Heart right ventricle (tissue), 16 donors: Measurements from ENCODE around the gene FGD1. TPM values are rescaled to one million over a fixed set of nuclear protein-coding genes. Genes with fewer than 3 reads are reported as not detected.

Source experiments
- ATAC-seq, 8 donors: fragments of 200-7000 bp; cut with Tn5 transposase; one replicate each; pipeline ENCODE4 v1.9.1; 2020; ENCODE audit warnings: mild to moderate bottlenecking in 8 of 8, moderate library complexity in 8 of 8, moderate number of reproducible peaks in 1 of 8
- DNase-seq, 2 donors: peaks; one replicate each; pipeline ENCODE4 v3.0.0-alpha.2; 2020
- H3K27ac ChIP-seq, 10 donors: fragments of 200-600 bp; sonication (generic) in 2 of 10; one replicate each; pipeline versions ENCODE4 v1.5.0 to v1.8.0; 2020 to 2022; ENCODE audit warnings: mild to moderate bottlenecking in 3 of 10
- H3K27me3 ChIP-seq, 7 donors: fragments of 200-600 bp; one replicate each; pipeline ENCODE4 v1.8.0; 2021 to 2022; ENCODE audit warnings: mild to moderate bottlenecking in 2 of 7
- H3K36me3 ChIP-seq, 9 donors: fragments of 200-600 bp; sonication (generic) in 1 of 9; one replicate each; pipeline versions ENCODE4 v1.5.0 to v1.8.0; 2020 to 2022; ENCODE audit warnings: mild to moderate bottlenecking in 2 of 9
- H3K4me1 ChIP-seq, 9 donors: fragments of 200-600 bp; sonication (generic) in 1 of 9; one replicate each; pipeline versions ENCODE4 v1.5.0 to v1.8.0; 2020 to 2022; ENCODE audit warnings: mild to moderate bottlenecking in 4 of 9
- H3K4me3 ChIP-seq, 10 donors: fragments of 200-600 bp; sonication (generic) in 2 of 10; one replicate each; pipeline versions ENCODE4 v1.5.0 to v1.8.0; 2020 to 2022; ENCODE audit warnings: mild to moderate bottlenecking in 7 of 10, moderate library complexity in 2 of 10
- H3K9me3 ChIP-seq, 11 donors: fragments of 200-600 bp in 10 of 11; sonication (generic) in 2 of 11; one replicate each; pipeline versions ENCODE4 v1.5.0 to v1.8.0; 2013 to 2022; ENCODE audit warnings: mild to moderate bottlenecking in 2 of 11, control low read depth in 1 of 11, moderate library complexity in 1 of 11
- WGBS, 2 donors: extraction: QIAGEN DNeasy Blood & Tissue Kit; methylation state at CpG; one replicate each; pipeline ENCODE4 v1.1.7; 2013; ENCODE audit warnings: inconsistent platforms in 1 of 2; 5-methylcytosine and 5-hydroxymethylcytosine counted together
- intact Hi-C, 10 donors: fragments of 100-400 bp; cut with DNase I; formaldehyde crosslinking; loops; one replicate each; pipeline versions ENCODE4 v1.11.1 to v1.14.2; 2022
- polyA plus RNA-seq, 2 donors: library from polyadenylated mRNA; stranded (reverse); fragments of 200-250 nt; gene quantifications; one replicate each; pipeline ENCODE4 v1.2.3, GENCODE V29; 2013
- total RNA-seq, 10 donors: library from RNA; stranded (reverse); fragmentation: NEBNext Ultra II Directional in 3 of 10; extraction: Animal tissue kit (Norgen Biotek cat#: 25700) in 3 of 10; gene quantifications; one replicate each; pipeline versions ENCODE4 v1.2.1 to v1.2.4, GENCODE V29; 2021 to 2023
- TF ChIP-seq, protein P1 (sequence below), 9 donors: fragments of 200-600 bp; sonication (generic) in 2 of 9; IDR thresholded peaks; one replicate each; pipeline versions ENCODE4 v1.5.0 to v1.8.0; 2021 to 2022; ENCODE audit warnings: antibody characterized with exemption in 9 of 9, mild to moderate bottlenecking in 5 of 9, moderate library complexity in 1 of 9
- donor health status: Arrhythmogenic right ventricular cardiomyopathy.
- donor health status: ischemic (EF 13 %, LVEDD 7.1; RV severe dilation, severe dysfunction).
- donor health status: healthy with polysubstance abuse.
- donor health status: DM: no; HTN: yes; CAD: no.
- donor health status: DM: no; HTN: no; CAD: no.
- donor health status: ischemic (EF 25% LVEDD 6.9; RV normal size, moderate dysfunction).
- donor health status: ischemic (EF 25% LVEDD 5.7; RV mildly dilated, moderate dysfunction).
- donor health status: healthy.
- donor health status: DM: yes; HTN: yes; CAD: no.
- donor health status: Ischemic cardiomyopathy.
- donor health status: ischemic (EF 35%, LVEDD 5.7; RV mildly dilated, moderate dysfunction).
- donor health status: nonischemic (EF 11% LVEDD 7.7; RV severe dilation, severe dysfunction).
- donor health status: DM: yes; HTN: yes; CAD: no.
- donor health status: PGD.
- donor health status: ischemic (EF 29% LVEDD 5.4; RV normal size, mild dysfunction).
- donor health status: nonischemic (EF 23%, LVEDD 6.1; RV moderate dilation, normal function).

FGD1 gene
- total and polyA plus RNA-seq, 12 donors, result 2.8 to 6.6 (median 5.1) TPM

GRCh38 chrX:54415534-54416350 is 80.3 kb downstream of the FGD1 start:
- H3K27ac ChIP-seq, result no peak overlapping the region
- peaks cover 0 to 5% (median 0%) of the 10 kb centered on the region in 9 donors for H3K4me1 ChIP-seq
- WGBS, 2 donors, result 22 to 29% methylated on average over 13 of the region's 13 CpGs
- H3K9me3 ChIP-seq, result no peaks in the 10 kb centered on the region
- no peak for ATAC-seq
- H3K4me3 ChIP-seq, result no peak overlapping the region
- intact Hi-C loops, result no loop called here
- H3K27me3 ChIP-seq, result peaks cover 0 to 51% (median 0%) of the 10 kb centered on the region in 7 donors
- TF ChIP-seq, protein P1, sequence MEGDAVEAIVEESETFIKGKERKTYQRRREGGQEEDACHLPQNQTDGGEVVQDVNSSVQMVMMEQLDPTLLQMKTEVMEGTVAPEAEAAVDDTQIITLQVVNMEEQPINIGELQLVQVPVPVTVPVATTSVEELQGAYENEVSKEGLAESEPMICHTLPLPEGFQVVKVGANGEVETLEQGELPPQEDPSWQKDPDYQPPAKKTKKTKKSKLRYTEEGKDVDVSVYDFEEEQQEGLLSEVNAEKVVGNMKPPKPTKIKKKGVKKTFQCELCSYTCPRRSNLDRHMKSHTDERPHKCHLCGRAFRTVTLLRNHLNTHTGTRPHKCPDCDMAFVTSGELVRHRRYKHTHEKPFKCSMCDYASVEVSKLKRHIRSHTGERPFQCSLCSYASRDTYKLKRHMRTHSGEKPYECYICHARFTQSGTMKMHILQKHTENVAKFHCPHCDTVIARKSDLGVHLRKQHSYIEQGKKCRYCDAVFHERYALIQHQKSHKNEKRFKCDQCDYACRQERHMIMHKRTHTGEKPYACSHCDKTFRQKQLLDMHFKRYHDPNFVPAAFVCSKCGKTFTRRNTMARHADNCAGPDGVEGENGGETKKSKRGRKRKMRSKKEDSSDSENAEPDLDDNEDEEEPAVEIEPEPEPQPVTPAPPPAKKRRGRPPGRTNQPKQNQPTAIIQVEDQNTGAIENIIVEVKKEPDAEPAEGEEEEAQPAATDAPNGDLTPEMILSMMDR (IDR thresholded peaks at IDR 0.05), result no peak
- no peaks in the 10 kb centered on the region for H3K36me3 ChIP-seq
- DNase-seq, result no peak

- H3K9me3 ChIP-seq, result no peaks in the 10 kb centered on the region
- 65 to 73% methylated on average over 2 of the region's 3 CpGs for WGBS, 2 donors
- intact Hi-C loops, result no loop called here
- H3K27ac ChIP-seq, result no peak overlapping the region
- no peak for ATAC-seq
- no peak for DNase-seq
- H3K4me3 ChIP-seq, result no peak overlapping the region
- H3K27me3 ChIP-seq, result peaks cover 0 to 49% (median 0%) of the 10 kb centered on the region in 7 donors
- TF ChIP-seq, protein P1 (IDR thresholded peaks at IDR 0.05), result no peak
- H3K36me3 ChIP-seq, result no peaks in the 10 kb centered on the region
- peaks cover 0 to 5% (median 0%) of the 10 kb centered on the region in 9 donors for H3K4me1 ChIP-seq
Measured at GRCh38 chrX:54413753-54414152, 82.3 kb downstream of the FGD1 start.

DNA sequence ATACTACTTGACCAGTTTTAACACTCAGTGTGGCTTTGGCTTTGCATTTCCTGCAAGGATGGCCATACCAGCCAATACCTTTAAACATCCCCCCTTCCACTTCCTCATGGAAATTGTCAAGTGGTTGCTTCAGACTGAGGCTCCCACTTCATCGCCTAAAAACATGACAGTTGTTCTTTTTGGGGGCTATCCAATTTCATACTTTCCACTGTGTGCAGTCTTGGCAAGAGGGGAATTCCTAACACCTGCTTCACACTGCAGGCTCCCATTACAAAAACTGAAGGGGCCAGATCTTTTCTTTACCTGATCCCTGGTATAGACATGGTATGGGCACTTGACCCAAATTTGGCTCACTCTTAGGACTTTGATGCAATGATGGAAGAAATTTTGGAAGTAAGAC is 84.3 kb downstream of the FGD1 start:
- Histone ChIP-seq H3K27ac (no peak overlapping the region), H3K36me3 (no peaks in the 10 kb centered on the region), H3K4me1 (peaks cover 0 to 5% (median 0%) of the 10 kb centered on the region in 9 donors), H3K27me3 (peaks cover 0 to 30% (median 0%) of the 10 kb centered on the region in 7 donors), H3K4me3 (no peak overlapping the region), H3K9me3 (no peaks in the 10 kb centered on the region)
- TF ChIP-seq, protein P1 (IDR thresholded peaks at IDR 0.05), result no peak
- DNase-seq (no peak), ATAC-seq (no peak)
- intact Hi-C loops, result no loop called here
- WGBS, 2 donors, result 52 to 57% methylated on average over 1 of the region's 1 CpG

- no peak overlapping the region for H3K4me3 ChIP-seq
- peaks cover 0 to 40% (median 0%) of the 10 kb centered on the region in 7 donors for H3K27me3 ChIP-seq
- no peaks in the 10 kb centered on the region for H3K9me3 ChIP-seq
- no peak for ATAC-seq
- intact Hi-C loops, result no loop called here
- no peak overlapping the region for H3K27ac ChIP-seq
- WGBS, 2 donors, result 60 to 61% methylated on average over 2 of the region's 2 CpGs
- H3K4me1 ChIP-seq, result no peaks in the 10 kb centered on the region
- TF ChIP-seq, protein P1 (IDR thresholded peaks at IDR 0.05), result no peak
- DNase-seq, result no peak
- no peaks in the 10 kb centered on the region for H3K36me3 ChIP-seq
Measured at GRCh38 chrX:54407266-54407665, 88.8 kb downstream of the FGD1 start.
